Stromal cell of bone marrow (primary cell): Measurements from ENCODE around the gene SH3BGRL3.
"Not testable (repeated sequence)": the region's sequence is repeated elsewhere in the genome, so short reads cannot be mapped to it uniquely, and the experiment has no call there.

Experiments used
- DNase-seq: peaks from one replicate; pipeline ENCODE4 v3.0.0-alpha.2; 2012; ENCODE audit warnings: low read depth

The SH3BGRL3 gene

GRCh38 chr1:26317146-26317545, 37.3 kb downstream of the SH3BGRL3 start:
- DNase-seq = no peak

- no peak for DNase-seq
Observed at GRCh38 chr1:26317612-26318337, 37.9 kb downstream of the SH3BGRL3 start, which contains the start of gene CD52. Gene CD52 (plus strand): TSS chr1:26317958. CDS start chr1:26318018, 60 bp downstream.

GRCh38 chr1:26318338-26319064, 38.6 kb downstream of the SH3BGRL3 start:
- no peak for DNase-seq

GRCh38 chr1:26320896-26321295, 41.0 kb downstream of the SH3BGRL3 start:
- DNase-seq = no peak

GRCh38 chr1:26321315-26322041, 41.6 kb downstream of the SH3BGRL3 start:
- peak; percentile 69 for DNase-seq

GRCh38 chr1:26322042-26322331, 42.1 kb downstream of the SH3BGRL3 start:
- no peak for DNase-seq

GRCh38 chr1:26323382-26323781, 43.5 kb downstream of the SH3BGRL3 start:
- no peak for DNase-seq

- DNase-seq = no peak
Observed at GRCh38 chr1:26324550-26324949, 44.7 kb downstream of the SH3BGRL3 start.

- DNase-seq = no peak
Observed at GRCh38 chr1:26327956-26328362, 48.1 kb downstream of the SH3BGRL3 start.

GRCh38 chr1:26328597-26328996, 48.7 kb downstream of the SH3BGRL3 start:
- DNase-seq = no peak

- DNase-seq = not testable (repeated sequence)
Observed at GRCh38 chr1:26329380-26329779, 49.5 kb downstream of the SH3BGRL3 start.

- DNase-seq = no peak
Observed at GRCh38 chr1:26330276-26330675, 50.4 kb downstream of the SH3BGRL3 start.
